COR-L47 (cell line): ENCODE results near the gene TMEM186.
"Not testable (repeated sequence)": the region's sequence is repeated elsewhere in the genome, so short reads cannot be mapped to it uniquely, and the experiment has no call there.

Source experiments
- DNase-seq: peaks from one replicate; lab custom pipeline; 2025; lab: John Stamatoyannopoulos, UW

TMEM186 gene, protein sequence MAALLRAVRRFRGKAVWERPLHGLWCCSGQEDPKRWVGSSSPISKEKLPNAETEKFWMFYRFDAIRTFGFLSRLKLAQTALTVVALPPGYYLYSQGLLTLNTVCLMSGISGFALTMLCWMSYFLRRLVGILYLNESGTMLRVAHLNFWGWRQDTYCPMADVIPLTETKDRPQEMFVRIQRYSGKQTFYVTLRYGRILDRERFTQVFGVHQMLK

GRCh38 chr16:8797364-8798173, at the start of gene TMEM186, which contains the start of gene PMM2:
TSS of gene TMEM186 (minus strand) at chr16:8797639. CDS start at chr16:8797614, 25 bp downstream.
TSS of gene PMM2 (plus strand) at chr16:8797839. CDS start at chr16:8797883, 44 bp downstream.
- peak; percentile 93 for DNase-seq

DNA sequence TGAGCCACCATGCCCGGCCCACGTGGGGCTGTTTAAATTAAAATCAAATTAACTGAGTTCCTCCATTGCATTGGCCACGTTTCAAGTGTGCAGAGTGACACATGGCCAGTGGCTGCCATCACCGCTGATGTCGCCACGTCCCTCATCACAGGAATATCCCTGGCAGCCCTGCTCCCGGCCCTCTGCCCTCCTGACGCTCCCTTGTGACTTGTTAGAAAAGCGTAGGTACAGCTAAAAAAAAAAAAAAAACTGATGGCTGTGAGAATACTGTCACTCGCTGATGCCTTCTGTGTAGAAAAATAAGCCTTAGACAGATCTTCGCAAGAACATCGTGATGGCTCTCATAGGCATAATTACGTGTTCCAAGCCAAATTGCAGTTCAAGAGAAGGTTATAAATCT, 49.7 kb upstream of the TMEM186 start:
- DNase-seq, result no peak

DNA sequence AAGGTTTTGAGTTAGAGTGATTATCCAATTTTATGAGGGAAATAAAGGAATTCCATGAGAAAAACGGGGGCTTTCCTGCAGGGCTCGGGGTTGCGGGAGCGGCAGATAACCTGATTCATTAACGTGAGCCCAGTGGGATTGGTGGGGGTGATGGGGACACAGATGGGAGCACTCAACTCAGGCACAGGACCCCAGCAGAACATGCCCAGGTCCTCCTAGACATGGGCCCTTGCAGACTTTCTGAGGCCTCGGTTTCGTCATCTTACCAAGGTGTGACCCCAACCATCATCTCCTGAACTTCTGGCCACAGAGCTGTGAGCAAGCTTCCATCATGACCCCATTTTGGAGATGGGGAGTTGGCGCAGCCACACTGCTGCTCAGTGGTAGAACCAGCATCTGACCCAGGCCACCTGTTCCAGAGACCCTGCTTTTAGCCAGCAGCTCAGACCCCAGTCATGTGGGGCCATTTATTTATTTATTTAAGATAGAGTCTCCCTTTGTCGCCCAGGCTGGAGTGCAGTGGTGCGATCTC, 49.0 kb upstream of the TMEM186 start:
- no peak for DNase-seq

DNA sequence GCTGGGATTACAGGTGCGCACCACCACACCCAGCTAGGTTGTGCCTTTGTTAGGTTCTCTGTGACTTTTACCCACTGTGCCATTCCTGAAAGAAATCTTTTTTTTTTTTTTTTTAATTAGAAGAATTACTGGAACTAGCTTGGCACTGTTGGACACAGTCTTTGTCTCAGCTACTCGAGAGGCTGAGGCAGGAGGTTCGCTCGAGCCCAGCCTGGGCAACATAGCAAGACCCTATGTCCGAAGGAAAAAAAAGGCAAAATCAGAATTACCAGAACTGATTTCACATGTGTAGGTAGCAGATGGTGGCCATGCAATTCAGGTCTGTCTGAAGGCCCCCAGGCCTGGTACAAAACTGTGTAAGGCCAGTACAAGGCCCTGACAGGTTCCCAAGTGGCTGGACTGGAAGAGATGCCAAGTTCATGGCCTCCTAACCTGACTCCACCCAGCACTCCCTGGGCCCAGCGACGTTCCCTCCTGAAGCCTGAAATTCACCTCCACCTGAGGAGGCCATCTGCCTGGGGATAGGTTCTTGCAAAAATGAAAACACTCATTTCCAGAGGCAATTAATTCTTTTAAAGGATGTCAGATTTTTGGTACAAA, 48.4 kb upstream of the TMEM186 start:
- no peak for DNase-seq

DNA sequence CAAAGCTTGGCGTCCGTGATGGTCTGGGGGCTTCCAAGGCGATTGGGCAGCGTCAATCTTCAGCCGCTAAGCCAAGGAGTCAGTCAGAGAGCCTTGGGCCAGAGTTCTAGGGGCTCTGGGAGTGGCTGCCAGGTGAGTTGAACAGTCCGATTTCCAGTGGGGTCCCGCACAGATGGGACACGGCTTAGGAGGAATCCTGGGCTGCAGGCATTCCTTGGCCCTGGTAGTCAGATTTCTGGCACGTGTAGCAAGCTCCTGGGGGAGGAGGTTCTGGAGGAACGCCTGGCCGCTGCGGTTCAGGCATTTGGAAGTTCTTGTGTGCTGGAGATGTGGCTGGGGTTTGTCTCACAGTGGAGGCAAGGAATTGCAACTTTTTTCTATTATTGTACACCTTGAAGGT, 45.9 kb upstream of the TMEM186 start:
- DNase-seq, result not testable (repeated sequence)

DNA sequence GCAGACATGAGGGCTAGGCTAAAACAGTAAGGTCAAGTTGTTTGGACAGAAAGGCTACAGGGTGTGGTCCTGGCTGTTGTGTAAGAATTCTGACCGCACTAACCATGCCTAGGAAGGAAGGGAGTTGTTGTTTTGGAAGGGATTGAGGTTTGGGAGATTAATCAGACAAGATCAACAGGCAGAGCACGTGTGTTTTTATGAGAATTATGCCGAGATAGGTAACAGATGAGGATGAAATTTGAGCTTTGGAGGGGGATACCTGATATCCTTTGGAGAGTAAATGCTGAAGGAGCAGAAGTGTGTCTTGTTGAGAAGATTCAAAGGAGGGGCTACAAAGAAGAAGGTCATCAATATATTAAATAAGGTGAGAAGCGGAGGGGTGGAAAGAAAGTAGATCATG, 44.6 kb upstream of the TMEM186 start:
- not testable (repeated sequence) for DNase-seq

DNA sequence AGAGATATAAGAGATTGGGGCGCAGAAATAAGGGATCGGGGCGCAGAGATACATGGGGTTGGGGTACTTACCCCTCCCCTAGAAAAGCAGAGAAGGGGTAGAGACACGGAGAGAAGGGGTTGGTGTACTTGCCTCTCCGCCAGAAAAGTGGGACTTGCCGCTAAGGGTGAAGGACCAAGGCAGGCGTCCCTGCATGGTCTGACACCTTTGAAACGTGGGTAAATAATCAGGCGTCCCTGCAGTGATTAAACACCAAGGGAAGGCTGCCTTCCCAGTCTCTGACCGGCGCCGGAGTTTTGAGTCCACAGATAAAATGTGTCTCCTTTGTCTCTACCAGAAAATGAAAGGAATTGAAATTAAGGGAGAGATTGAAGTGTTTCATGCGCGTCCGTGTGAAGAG, 40.2 kb upstream of the TMEM186 start:
- not testable (repeated sequence) for DNase-seq

DNA sequence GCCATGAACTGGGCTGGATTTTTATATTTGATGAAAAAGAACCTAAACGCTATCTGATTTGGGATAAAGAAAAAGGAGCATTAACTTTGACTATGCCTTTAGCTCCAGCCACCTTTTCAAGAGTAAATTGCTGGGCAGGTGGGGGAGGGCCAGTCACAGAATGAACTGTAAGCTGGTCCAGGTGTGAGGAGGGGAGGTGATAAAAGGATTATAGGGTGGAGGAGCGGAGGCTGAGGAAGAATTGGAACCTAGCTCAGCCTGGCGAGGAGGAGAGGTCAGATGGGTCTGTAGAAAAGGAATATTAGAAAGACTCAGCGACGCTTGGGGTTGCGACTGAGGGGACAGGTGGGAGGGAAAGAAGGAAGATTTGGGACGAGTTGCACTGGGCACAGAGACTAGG, 39.4 kb upstream of the TMEM186 start:
- not testable (repeated sequence) for DNase-seq

- no peak for DNase-seq
These were observed 35.3 kb upstream of the TMEM186 start for GRCh38 chr16:8832717-8833105.

GRCh38 chr16:8831871-8832716, 34.7 kb upstream of the TMEM186 start:
- DNase-seq, result no peak

- no peak for DNase-seq
These were observed 34.0 kb upstream of the TMEM186 start for GRCh38 chr16:8831450-8831849.

DNA sequence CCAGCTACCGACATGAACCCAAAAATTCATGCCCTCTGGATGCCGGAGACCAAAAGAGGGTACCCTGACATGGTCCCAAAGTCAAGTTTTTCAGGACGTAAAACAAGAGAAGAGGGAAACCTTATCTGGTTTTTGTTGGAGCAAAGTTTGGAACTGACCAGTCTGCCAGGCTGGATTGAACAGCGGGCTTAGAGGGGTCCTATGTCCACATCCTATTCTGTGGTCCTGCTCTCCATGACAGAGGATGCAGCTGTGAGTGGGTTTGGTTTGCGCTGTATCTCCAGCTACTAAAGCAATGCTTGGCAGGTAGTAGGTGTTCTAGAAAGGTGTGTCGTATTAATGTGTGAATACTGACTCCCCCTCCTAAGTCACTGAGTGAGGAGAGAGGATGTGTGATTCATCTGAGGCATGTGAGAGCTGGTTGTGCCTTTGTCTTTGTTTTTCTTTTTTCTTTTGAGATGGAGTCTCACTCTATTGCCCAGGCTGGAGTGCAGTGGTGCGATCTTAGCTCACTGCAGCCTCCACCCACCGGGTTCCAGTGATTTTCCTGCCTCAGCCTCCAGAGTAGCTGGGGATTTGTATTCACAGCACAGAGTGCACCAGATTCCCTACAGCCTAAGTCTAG, 31.2 kb upstream of the TMEM186 start:
- DNase-seq, result no peak

DNA sequence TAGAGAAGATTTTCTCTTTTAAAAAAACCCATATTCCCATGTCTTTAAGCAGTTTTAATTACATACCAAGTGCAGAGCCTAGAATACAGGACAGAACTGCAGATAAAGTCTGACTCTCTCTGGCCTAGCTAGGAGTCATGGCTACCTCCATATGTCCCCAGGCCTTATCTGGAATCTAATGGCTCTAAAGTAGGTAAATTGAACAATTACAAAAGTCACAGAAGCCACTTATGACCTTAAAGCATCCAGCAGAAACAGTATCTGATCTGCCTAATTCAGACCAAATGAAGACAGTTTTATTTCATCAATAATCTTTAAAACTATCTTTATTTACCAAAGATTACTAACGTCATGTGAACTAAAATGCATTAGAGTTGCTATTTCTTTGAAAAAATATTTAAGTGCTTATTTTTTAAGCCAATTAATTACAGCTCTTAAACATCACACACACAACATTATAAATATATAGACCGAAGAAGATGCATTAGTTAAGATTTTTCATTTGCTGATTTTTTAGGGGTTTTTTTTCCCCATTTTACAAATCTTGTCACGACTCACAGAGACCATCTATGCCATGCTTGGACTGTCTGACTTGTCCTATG, 28.9 kb upstream of the TMEM186 start:
- DNase-seq, result no peak

DNA sequence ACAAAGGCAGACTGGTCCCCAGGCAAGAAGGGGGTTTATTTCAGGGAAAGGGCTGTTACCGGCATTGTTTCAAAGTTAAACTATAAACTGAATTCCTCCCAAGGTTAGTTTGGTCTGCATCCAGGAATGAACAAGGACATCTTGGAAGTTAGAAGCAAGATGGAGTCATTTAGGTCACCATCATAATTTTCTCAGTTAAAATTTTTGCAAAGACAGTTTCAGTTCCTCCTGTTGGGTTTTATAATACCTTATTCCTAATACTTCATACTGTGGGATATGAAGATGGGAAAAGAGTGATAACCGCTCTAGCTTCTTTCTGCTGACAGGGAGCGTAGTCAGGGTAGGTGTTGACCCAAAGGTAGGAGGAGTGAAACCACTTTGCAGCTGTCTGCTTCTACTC, 25.0 kb upstream of the TMEM186 start:
- no peak for DNase-seq

DNA sequence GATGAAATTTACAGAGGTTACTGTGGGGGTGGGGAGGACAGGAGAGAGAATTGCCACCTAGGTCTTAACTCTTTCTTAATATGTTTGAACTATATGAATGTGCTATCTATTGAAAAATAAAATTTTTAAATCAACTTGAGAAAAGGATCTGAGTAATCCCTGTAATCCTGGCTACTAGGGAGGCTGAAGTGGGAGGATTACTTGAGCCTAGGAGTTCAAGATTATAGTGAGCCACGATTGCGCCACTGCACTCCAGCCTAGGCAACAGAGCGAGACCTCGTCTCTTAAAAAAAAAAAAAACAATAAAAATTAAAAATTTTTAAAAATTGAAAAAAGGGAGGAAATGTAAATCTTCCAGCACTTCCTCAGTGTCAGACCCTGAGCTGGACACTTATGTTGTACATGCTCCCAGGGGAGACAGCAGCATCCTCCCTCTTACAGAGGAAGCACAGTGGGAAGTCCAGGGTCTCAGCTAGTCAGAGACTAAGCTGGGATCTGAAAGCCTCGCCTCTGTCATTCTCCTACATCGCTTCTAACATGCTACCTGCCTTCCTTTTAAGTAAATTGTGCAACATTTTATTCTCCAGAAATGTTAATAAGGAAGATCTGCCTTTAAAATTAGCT, 22.1 kb upstream of the TMEM186 start:
- DNase-seq, result no peak

- no peak for DNase-seq
These were observed 21.2 kb upstream of the TMEM186 start for GRCh38 chr16:8818504-8819270.

GRCh38 chr16:8816967-8817655, 19.7 kb upstream of the TMEM186 start:
- no peak for DNase-seq

GRCh38 chr16:8814095-8814806, 16.8 kb upstream of the TMEM186 start:
- DNase-seq, result no peak
